ENCODE results near the gene DENND1B.

- no peak for TF ChIP-seq CTCF (IDR thresholded peaks at IDR 0.05)
- TF ChIP-seq POLR2A (IDR thresholded peaks at IDR 0.05): no peak
- no peak for TF ChIP-seq POLR2AphosphoS5 (IDR thresholded peaks at IDR 0.05)
Measured at GRCh38 chr1:197572169-197572568, 203.1 kb downstream of the DENND1B start.
